ENCODE data around the gene RIMOC1.

Gene RIMOC1

DNA sequence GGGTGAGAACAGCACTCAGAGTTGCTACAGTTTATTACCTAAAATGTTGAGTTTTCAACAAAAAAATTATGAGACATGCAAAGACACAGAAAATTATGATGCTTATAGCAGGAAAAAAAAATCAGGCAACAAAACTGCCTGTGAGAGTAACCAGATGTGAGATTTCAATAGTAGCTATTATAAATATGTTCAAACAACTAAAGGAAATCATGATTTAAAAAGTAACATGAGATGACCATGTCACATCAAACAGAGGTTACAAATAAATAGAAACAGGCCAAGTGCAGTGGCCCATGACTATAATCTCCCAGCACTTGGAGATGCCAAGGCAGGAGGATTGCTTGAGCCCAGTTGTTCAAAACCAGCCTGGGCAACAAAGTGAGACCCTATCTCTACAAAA, 12.1 kb upstream of the RIMOC1 start:
- no peak overlapping the region for H3K4me3 ChIP-seq (ENCODE audit: low read depth, low read length)
- TF ChIP-seq, protein P1, sequence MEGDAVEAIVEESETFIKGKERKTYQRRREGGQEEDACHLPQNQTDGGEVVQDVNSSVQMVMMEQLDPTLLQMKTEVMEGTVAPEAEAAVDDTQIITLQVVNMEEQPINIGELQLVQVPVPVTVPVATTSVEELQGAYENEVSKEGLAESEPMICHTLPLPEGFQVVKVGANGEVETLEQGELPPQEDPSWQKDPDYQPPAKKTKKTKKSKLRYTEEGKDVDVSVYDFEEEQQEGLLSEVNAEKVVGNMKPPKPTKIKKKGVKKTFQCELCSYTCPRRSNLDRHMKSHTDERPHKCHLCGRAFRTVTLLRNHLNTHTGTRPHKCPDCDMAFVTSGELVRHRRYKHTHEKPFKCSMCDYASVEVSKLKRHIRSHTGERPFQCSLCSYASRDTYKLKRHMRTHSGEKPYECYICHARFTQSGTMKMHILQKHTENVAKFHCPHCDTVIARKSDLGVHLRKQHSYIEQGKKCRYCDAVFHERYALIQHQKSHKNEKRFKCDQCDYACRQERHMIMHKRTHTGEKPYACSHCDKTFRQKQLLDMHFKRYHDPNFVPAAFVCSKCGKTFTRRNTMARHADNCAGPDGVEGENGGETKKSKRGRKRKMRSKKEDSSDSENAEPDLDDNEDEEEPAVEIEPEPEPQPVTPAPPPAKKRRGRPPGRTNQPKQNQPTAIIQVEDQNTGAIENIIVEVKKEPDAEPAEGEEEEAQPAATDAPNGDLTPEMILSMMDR (IDR thresholded peaks at IDR 0.05; ENCODE audit: low read depth, low read length) = no peak

DNA sequence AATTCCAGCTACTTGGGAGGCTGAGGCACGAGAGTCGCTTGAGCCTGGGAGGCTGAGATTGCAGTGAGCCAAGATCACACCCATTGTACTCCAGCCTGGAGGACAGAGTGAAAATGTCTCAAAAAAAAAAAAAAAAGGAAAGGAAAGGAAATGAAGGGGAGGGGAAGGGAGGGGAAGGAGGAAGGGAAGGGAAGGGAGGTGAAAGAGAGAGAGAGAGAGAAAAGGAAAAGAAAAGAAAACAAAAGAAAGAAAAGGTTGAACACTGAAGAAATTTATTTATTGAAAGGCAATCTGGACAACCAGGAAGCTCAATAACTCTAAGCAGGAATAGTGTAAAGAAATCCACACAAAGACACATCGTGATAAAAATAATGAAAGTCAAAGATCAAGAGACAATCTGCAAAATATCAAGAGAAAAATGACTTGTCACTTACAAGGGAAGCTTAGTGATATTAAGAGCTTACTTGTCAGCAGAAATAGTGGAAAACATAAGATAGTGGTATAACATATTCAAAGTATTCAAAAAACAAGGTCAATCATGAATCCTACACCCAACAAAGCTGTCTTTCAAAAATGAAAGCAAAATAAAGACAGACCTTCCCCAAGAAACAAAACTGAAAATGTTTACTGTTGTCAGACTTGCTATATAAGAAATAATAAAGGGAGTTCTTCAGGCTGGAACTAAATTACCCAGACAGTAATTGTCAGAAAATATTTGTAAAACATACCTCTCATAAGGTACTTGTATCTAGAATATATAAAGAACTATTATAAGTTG, 10.9 kb upstream of the RIMOC1 start:
- H3K4me3 ChIP-seq (ENCODE audit: low read depth, low read length) = peak overlapping the region; percentile 17; the same call in 1 of the 2 replicates
- TF ChIP-seq, protein P1 (IDR thresholded peaks at IDR 0.05; ENCODE audit: low read depth, low read length) = no peak

- TF ChIP-seq, protein P1 (IDR thresholded peaks at IDR 0.05; ENCODE audit: low read depth, low read length) = no peak
- no peak overlapping the region for H3K4me3 ChIP-seq (ENCODE audit: low read depth, low read length)
These were observed 7.9 kb upstream of the RIMOC1 start for GRCh38 chr5:41896230-41896629.

DNA sequence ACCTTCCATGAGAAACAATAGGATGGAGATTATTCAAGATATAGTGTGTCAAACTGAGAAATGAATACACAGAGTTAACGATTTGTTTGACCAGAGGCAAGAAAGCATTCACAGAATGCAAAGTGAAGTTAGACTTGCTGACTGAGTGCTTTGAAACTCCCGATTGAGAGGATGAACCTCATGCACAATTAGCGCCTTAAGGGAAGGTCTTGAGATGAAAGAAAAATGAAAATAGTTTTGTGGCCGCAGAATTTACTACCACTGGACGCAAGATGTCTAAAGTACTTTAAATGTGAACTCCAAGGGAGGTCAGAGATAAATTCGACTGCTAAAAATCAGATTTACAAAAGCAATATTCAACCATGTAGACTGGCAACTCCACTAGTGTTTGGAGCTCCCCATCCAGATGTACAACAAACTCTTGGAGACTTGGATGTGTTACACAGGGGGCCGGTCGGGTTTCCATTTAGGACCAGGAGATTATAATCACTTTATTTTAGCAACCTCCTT, 707 bp upstream of the RIMOC1 start:
- peak overlapping the region; percentile 92 for H3K4me3 ChIP-seq (ENCODE audit: low read depth, low read length)
- TF ChIP-seq, protein P1 (IDR thresholded peaks at IDR 0.05; ENCODE audit: low read depth, low read length) = no peak

DNA sequence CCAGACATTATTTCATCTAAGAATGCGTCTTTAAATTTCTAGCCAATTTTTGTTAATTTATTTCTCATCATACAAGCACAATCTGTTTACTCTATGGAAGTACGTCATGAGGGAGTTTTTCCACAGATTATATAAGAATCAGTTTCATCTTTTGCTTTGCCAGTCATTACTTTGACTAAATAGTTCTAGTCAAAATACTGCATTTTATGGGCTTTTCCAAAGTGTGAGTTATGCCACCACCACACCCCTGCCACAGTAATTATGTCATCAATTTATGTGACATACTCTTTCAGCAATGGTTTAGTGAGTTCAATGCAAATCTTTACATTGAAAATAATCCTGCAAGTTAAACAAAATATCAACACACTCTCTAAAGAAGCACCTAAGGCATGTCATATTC, 2.0 kb downstream of the RIMOC1 start:
- TF ChIP-seq, protein P1 (IDR thresholded peaks at IDR 0.05; ENCODE audit: low read depth, low read length) = no peak
- H3K4me3 ChIP-seq (ENCODE audit: low read depth, low read length) = no peak overlapping the region

DNA sequence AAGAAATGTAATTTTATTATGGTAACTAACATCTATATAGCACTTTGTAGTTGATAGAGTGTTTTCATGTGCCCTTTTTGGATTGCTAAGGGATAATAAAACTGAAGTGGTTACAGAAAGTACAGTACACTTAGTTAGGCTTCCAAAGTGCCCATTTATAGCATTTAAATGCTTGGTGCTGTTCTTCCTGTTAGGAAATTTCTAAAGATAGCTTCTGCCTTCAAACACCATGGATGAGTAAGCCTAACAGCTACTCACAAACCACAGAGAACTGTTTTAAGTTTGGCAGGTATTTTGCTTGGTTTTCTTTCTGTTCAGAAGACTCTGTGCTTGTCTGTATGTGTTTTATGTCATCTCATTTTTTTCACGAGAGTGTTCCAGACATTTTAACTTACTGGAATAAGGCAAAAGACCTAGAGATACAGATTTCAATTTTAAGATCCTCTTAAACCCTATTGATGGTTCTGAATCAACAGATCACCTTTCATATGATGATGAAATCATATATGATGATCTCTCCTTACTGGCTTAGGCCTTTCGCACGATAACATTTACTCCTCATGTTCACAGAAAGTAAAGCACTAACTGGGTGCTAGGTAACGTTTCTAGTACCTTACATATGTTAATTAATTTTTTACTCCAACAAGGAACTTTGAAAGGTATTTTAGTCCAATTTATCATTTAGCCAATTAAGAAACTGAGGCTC, 4.4 kb downstream of the RIMOC1 start:
- TF ChIP-seq, protein P1 (IDR thresholded peaks at IDR 0.05; ENCODE audit: low read depth, low read length) = no peak

GRCh38 chr5:41918105-41918504, 14.0 kb downstream of the RIMOC1 start:
- no peak overlapping the region for H3K4me3 ChIP-seq (ENCODE audit: low read depth, low read length)
- TF ChIP-seq, protein P1 (IDR thresholded peaks at IDR 0.05; ENCODE audit: low read depth, low read length) = no peak

More for the DNA sequence above, 4.4 kb downstream of the RIMOC1 start:
- no peak overlapping the region for H3K4me3 ChIP-seq (ENCODE audit: low read depth, low read length)
